NCI-H748 (cell line): Measurements from ENCODE around the gene AKAP3.
A peak's percentile ranks its signal among the peaks of the same experiment; 100 is the strongest.

ENCODE experiments used
- DNase-seq: peaks from one replicate; lab custom pipeline; 2025; ENCODE audit not compliant: unreplicated experiment; lab: John Stamatoyannopoulos, UW

Gene AKAP3

GRCh38 chr12:4648501-4649357, at the start of gene AKAP3, which contains the start of gene NDUFA9:
Gene AKAP3, minus strand, starts transcription at chr12:4649051. Its CDS starts 10,855 bp downstream, at chr12:4638196.
Gene NDUFA9, plus strand, starts transcription at chr12:4649114. Its CDS starts 13 bp downstream, at chr12:4649127.
- peak; percentile 78 for DNase-seq

GRCh38 chr12:4690760-4691159, 41.9 kb upstream of the AKAP3 start:
- DNase-seq = no peak

DNA sequence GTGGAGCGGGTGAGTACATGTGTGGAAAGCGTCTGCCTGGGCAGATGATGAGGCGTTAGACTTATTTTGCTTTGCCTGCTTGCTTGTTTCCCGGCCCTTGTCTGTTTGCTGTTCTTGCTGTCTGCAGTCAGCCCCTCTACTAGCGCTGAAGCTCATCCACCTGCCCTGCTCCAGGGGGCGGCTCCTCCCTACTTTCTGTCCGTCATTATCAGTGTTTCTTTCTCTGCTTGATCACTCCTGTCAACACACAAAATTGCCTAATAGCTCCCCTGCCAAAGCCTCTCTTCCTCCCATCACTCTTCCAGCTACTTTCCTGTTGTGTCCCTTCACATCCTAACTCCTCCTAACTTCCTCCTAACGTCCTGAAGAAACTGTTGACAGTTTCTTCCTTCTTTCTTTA, 36.5 kb upstream of the AKAP3 start:
- DNase-seq = peak; percentile 9

DNA sequence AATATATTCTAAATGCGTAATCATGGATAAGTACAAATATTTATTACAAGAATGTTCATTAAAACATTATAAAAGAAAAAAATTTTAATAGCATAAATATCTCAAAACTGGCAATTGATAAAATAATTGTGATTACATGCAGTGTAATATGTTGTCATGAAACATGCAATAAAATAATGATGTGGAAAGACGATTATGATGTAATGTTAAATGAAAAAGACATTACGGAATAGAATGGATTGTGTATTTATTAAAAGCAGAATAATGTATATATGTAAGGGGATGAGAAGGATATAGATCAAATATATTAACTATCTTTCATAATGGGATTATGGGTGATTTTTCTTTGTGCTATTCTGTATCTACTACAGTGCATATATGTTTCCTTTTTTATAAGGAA, 32.9 kb upstream of the AKAP3 start:
- DNase-seq = no peak

DNA sequence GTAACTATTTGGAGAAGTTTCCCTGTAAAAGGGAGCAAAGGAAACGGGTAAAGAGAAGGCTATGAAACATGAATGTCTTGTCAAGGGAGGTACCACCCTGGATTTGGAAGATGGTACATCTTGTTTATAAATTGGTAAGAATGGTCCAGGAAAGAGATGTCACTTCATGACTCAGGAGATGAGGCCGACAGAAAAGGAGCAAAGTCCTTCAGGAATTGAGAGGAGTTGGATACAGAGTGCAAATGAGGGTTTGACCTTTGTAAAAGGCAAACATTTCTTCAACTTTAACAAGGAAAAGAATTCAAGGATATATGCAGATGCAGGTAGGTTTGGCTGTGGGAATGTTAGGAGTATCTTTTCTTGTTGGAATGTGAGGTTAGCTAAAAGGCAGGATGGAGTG, 30.9 kb upstream of the AKAP3 start:
- no peak for DNase-seq

DNA sequence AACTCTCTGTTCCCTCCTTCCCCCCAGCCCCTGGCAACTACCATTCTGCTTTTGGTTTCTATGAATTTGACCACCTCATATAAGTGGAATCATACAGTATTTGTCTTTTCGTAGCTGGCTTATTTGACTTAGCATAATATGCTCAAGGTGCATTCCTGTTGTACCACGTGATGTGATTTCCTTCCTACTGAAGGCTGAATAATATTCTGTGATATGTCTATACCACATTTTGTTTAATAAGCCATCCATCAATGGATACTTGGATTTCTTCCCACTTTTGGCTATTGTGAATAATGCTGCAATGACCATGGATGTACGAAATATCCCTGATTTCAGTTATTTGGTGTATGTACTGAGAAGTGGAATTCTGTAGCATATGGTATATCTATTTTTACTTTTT, 16.4 kb upstream of the AKAP3 start:
- DNase-seq = no peak

GRCh38 chr12:4663971-4664505, 15.2 kb upstream of the AKAP3 start:
- no peak for DNase-seq

DNA sequence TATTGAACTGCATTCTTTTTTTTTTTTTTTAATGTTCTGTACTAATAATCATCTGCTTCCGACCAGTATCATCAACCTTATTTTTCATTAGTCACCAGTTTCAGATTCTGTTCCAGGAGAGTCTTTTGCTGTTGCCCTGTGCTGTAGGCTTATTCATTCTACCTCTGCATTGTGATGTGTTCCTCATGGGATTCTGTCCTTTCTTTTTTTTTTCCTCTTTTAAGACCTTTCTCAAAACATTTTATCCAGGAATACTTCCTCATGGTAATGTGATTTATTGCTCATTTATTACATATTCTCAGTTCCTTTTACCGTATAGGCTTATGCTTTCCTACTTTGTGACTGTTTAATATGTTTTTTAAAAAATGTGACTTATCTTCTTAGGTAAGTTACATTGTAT, 4.8 kb upstream of the AKAP3 start:
- DNase-seq = no peak

GRCh38 chr12:4653257-4653656, 4.4 kb upstream of the AKAP3 start:
- no peak for DNase-seq

DNA sequence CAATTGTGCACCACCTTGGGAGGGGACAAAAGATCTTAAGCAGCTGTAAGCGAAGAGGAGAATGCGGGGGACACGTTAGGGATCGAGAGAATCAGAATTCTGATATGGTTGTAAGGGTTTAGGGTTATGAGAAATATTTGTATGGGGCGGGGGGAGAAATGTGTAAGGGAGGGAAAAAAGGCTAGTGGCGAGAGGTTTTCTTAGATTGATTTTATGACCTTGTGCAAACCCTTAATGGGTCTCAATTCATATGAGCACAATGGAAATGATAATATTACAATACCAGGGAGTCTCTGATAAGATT, 459 bp upstream of the AKAP3 start:
- no peak for DNase-seq

GRCh38 chr12:4648104-4648500, 749 bp downstream of the AKAP3 start:
- no peak for DNase-seq

GRCh38 chr12:4645023-4645422, 3.8 kb downstream of the AKAP3 start:
- DNase-seq = peak; percentile 5

GRCh38 chr12:4643747-4644146, 5.1 kb downstream of the AKAP3 start:
- DNase-seq = no peak

DNA sequence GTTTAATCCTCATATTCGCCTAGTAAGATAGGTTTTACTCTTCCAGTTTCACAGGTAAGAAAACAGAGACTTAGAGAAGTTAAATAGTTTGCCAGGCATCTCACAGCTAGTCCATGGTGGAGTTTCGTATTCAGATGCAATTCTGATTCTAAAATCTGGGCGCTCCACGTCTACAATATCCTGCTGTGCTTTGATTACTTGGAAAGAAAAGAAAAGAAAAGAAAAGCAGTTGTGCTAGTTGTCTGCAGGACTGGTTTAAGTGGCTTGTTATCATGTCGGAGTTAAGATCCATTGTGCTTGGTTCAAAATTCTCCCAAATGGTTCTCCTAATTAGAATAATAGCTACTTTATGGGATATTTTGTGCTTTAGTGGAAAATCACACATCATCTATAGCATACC, 18.6 kb downstream of the AKAP3 start:
- DNase-seq = no peak

GRCh38 chr12:4628406-4628805, 20.4 kb downstream of the AKAP3 start:
- DNase-seq = no peak

GRCh38 chr12:4626543-4626942, 22.3 kb downstream of the AKAP3 start:
- DNase-seq = no peak

- DNase-seq = no peak
Observed at GRCh38 chr12:4621511-4621910, 27.3 kb downstream of the AKAP3 start.

DNA sequence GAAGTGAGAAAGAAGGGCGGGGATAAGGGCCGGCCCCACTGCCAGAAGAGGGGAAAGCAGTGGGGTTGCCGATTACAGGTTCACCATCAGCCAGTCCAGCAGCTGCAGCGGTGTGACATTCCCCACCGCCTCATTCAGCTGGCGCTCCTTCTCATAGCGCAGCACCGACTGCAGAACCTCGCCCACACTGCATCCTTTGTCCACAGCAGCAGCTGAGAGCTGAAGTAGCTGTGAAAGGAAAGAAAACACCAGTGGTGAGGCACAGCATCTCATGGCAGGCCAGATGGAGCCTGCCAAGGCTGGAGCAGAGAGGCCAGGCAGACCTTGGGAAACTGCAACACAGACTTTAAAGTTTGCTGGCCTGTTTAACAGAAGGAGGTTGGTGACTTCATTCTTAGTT, 33.2 kb downstream of the AKAP3 start:
- DNase-seq = peak; percentile 5

DNA sequence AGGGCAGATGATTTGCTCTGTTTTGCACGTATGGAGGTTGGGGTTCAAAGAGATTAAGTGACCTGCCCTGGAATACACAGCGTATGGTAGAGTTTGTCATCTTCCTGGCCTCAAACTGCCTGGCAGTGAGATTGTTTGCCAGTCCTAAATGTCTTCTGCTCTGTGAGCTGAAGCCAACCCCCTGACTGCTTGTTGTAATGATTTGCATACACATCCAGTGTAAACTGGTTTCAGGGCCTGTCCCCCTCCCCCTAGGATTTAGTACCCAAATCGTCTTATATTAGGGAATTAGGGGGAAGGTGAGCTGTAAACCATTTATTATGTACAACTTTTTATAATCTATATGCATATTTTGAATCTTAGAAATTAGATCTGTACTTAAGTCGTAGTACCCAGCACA, 38.4 kb downstream of the AKAP3 start:
- DNase-seq = no peak

DNA sequence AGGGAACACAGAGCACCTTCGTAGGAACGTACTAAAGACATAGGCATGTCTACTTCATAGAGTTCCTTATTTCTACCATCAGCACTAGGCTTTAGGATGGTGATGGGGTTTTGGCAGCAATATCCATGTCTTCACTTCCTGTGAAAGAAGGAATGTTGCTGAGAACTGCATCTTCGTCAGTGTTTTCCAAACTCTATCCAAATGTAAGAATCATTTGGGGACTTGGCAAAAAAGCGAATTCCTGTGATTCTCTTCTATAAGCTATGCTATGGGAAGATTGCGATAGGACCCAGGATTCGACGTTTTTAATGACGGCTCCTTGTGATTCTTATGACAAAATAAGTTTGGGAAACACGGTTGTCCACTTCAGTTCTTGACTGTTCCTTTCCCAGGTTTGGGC, 39.8 kb downstream of the AKAP3 start:
- DNase-seq = no peak

- DNase-seq = no peak
Observed at GRCh38 chr12:4607056-4607455, 41.8 kb downstream of the AKAP3 start.

- DNase-seq = peak; percentile 83
Observed at GRCh38 chr12:4604684-4605193, 44.1 kb downstream of the AKAP3 start.

GRCh38 chr12:4603946-4604345, 44.9 kb downstream of the AKAP3 start:
- no peak for DNase-seq
